ENCODE measurements around the gene SLX4IP. TPM values are rescaled to one million over a fixed set of nuclear protein-coding genes. Genes with fewer than 3 reads are reported as not detected.

Gene SLX4IP
- polyA plus RNA-seq, 1 donor = 4.3 TPM

Other genes with a start within 250 kb of the SLX4IP start
- gene SNAP25, start 216.5 kb upstream of the SLX4IP start, polyA plus RNA-seq (ENCODE audit: insufficient read length) = 3.6 TPM
- 19.7 TPM for gene MKKS, start 1.1 kb upstream of the SLX4IP start, polyA plus RNA-seq (ENCODE audit: insufficient read length)
- gene JAG1, start 238.7 kb downstream of the SLX4IP start, polyA plus RNA-seq (ENCODE audit: insufficient read length) = 29.2 TPM